Pulmonary artery endothelial cell (primary cell): ENCODE results near the gene SLFN14. TPM values are rescaled to one million over a fixed set of nuclear protein-coding genes. Genes with fewer than 3 reads are reported as not detected.
"Not testable (repeated sequence)": the region's sequence is repeated elsewhere in the genome, so short reads cannot be mapped to it uniquely, and the experiment has no call there.

Experiments
- DNase-seq: peaks from one replicate; pipeline ENCODE4 v3.0.0-alpha.2; 2011; ENCODE audit warnings: low read depth, low spot score
- total RNA-seq: library from RNA; depleted of rRNA; stranded (reverse); fragments of >200 nt; gene quantifications from 2 replicates; pipeline ENCODE4 v1.2.3, GENCODE V29; 2014

The SLFN14 gene
- total RNA-seq, 1 donor from 2014 or later: not detected

DNA sequence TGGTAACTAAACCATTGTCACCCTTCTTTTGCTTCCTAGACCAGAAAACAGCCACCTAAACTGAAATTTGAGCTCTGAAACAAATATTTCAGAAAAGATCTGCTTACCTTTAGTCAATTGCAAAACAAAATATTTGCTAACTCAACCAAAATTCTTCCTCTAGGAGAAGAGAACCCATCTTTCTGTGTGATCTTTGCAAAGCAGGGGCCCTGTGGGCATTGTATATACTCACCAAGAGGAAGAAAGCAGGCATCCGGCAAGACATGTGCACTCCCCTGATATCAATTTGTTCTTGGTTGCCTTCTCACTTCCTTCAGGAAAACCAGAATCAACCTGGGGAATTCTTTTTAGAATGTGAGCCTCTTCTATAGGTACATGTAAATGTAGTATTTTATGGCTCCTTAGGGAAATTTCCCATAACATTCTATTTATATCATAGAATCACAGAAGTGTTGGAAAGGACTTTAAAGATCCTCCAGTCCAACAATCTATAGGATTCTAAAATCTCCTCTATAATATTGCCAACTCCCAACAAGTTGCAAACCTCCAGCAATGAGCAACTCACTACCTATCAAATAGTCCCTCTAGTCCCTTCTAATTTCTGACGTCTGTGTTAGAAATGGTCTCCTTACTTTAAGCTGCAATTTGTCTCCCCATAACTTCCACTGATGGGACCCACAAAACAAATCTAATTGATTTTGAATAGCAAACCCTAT, 966 bp downstream of the SLFN14 start:
- DNase-seq: no peak

DNA sequence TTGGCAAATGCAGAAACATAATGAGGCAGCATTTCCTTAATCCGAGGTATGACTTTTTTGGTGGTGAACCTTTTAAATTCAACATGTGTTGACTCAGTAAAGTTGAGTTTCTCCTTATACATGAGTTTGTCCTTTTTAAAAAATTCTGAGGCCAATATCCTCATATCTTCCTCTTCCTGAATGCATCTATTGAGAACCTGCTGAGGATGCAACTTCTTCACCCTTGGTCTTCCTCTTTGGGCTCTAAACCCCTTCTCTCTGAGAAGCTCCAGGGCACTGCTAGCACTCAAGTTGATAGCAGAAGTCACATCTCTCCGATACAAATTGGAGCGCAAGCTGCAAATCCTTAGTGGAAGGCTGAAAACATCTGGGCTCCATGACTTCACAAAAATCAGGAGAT, 3.3 kb downstream of the SLFN14 start:
- DNase-seq: no peak

GRCh38 chr17:35555691-35556090, 4.9 kb downstream of the SLFN14 start:
- no peak for DNase-seq

- no peak for DNase-seq
Observed at GRCh38 chr17:35554668-35555067, 6.0 kb downstream of the SLFN14 start.

GRCh38 chr17:35553310-35553709, 7.3 kb downstream of the SLFN14 start:
- no peak for DNase-seq

DNA sequence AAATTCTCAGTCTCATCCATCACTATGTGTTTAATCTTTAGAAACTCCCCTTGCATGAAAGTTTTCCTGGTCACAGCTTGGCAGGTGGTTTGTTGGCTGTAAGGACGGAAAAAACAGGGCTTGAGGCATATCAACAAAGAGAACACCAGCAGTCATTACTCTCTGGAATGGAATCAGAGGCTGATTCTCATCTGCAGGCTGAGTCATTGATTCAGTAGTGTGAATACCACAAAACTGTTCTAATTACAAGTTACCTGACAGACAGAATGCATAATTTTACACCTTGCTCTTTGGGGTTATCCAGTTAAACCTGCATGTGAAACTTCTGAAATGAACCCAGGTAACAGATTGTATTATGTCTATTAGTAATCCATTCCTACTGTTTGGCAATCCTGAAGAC, 11.6 kb downstream of the SLFN14 start:
- DNase-seq: no peak

GRCh38 chr17:35548208-35548810, 12.3 kb downstream of the SLFN14 start:
- no peak for DNase-seq

DNA sequence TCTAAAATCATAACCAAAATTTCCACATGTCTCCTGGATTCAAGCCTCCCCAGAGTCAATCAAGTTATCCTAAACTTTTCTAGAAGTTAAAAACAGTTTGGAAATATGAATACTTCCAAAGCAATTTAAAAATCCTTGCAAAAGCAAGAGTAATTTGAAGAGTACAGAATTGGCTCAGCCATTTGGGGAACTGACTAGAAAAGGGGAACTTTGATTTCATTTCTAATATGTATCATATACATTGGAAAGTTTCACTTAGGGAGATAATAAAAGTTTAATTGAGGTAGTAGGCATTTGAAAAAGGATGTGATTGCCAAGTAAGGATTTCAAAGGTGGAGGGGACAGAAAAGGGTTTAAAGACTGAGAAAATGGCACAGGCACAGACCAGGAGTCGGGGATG, 14.1 kb downstream of the SLFN14 start:
- DNase-seq: no peak

- no peak for DNase-seq
Observed at GRCh38 chr17:35545150-35545549, 15.5 kb downstream of the SLFN14 start.

- DNase-seq: no peak
Observed at GRCh38 chr17:35543856-35544255, 16.8 kb downstream of the SLFN14 start.

- DNase-seq: peak; percentile 63
Observed at GRCh38 chr17:35542990-35543389, 17.6 kb downstream of the SLFN14 start.

- DNase-seq: no peak
Observed at GRCh38 chr17:35541434-35541833, 19.2 kb downstream of the SLFN14 start.

DNA sequence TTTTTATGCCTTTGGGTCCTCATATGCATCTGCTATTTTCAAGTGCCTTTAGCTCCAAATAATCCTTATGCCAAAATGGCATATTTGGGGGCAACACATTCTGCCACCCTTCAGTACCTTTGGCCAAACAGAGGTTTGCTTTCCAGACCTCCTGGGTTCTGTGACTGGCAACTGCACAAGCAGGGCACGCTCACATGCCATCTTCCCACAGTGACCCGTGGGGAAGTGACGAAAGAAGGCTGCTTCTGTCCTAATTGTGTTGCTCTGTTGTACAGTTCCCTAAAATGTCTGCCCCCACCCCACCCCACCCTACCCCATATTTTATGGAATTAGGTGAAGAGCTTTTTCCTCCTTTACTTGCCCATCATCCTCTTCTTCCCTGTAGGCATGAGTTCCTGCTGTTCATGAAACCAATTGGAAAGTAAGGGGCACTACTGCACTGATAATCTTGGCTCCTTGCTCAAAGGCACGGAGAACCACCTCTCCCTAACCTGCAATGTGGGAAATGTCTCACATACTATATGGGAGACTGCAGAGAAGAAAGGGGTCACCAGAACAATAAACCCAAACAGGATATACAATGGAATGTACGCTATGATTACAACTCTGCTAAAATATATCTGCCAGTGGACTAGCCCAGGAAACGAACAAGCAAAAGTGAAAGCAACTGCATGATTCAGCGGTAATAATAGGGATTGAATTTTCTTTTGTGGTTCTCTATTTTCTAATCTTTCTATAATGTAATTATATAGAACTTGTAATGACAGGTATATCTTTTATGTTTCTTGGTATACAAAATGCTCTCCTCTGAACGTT, 19.8 kb downstream of the SLFN14 start:
- DNase-seq: peak; percentile 70

DNA sequence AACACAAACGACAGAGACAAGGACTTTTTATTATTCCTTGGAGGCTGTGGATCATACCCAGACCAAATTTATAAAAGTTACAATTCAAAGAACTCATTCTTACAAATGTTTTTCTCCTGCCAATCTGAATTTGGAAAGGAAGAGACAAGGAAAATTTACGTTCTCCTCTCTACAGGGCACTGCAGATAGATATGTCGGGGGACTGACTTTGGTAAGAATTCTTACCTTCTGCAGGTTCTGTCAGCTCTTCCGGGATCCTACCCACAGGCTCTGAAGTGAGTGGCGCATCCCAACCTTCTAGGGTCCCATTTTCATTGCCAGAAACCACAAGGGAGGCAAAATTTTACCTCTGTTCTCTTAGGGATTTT, 21.0 kb downstream of the SLFN14 start:
- DNase-seq: no peak

- DNase-seq: no peak
Observed at GRCh38 chr17:35537601-35538141, 22.9 kb downstream of the SLFN14 start, which contains the start of gene SLFN12L. SLFN12L (minus strand) TSS chr17:35537678; CDS start chr17:35522364, 15,314 bp downstream.

GRCh38 chr17:35536664-35537171, 23.9 kb downstream of the SLFN14 start:
- no peak for DNase-seq

GRCh38 chr17:35535406-35535805, 25.2 kb downstream of the SLFN14 start:
- DNase-seq: not testable (repeated sequence)

DNA sequence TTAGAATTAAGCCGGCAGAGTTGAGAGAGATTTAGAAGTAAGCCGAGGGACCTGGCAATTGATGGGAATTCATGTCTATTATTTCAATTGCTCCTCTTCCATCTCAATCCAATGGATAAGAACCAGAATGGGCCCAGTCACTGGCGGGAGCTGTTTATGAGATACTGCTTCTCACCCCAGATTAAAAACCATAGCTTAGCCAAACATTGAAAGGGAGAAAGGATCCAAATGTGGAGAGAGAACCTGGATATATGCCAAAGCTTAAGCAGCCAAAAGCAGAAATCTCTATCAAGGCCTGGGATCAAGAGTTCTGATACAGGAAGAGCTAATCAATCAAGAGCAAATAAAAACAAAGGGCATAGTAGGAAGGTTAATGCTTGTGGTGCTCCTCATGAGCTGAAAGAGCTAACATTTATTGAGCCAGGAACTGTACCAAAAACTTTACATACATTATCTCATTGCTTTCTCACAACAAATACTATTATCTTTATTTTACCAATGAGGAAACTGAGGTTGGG, 26.0 kb downstream of the SLFN14 start:
- no peak for DNase-seq

GRCh38 chr17:35531160-35531559, 29.5 kb downstream of the SLFN14 start:
- DNase-seq: no peak

- no peak for DNase-seq
Observed at GRCh38 chr17:35529866-35530265, 30.8 kb downstream of the SLFN14 start.

DNA sequence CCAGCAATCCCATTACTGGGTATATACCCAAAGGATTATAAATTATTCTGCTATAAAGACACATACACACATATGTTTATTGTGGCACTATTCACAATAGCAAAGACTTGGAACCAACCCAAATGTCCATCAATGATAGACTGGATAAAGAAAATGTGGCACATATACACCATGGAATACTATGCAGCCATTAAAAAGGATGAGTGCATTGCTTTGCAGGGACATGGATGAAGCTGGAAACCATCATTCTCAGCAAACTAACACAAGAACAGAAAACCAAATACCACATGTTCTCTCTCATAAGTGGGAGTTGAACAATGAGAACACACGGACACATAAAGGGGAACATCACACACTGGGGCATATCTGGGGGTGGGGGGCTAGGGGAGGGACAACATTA, 31.3 kb downstream of the SLFN14 start:
- DNase-seq: not testable (repeated sequence)

DNA sequence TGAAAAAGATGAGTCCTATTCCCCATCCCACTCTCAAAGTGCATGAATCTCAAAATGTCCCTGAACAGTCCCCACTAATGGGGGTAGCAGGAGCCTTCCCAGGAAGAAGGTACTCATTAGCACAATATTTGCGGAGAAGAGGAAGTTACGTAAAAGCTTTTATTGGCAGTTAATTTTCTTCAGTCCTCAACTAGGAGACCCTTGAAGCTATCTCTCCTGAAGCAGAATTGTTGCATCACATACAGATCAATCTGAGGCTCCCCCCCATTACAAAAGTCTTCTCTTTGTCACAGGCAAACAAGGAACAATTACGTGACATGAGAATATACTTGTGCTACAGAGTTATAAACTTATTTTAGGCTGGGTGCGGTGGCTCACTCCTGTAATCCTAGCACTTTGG, 37.3 kb downstream of the SLFN14 start:
- no peak for DNase-seq
